K562 (cell line): ENCODE measurements around the gene KRT72. TPM values are rescaled to one million over a fixed set of nuclear protein-coding genes. Genes with fewer than 3 reads are reported as not detected.
A peak's percentile ranks its signal among the peaks of the same experiment; 100 is the strongest.

Experiments
- ARID2 ChIP-seq: fragments of 450-650 bp; IDR thresholded peaks from 2 replicates; pipeline ENCODE4 v1.6.1; 2017; ENCODE audit warnings: antibody characterized with exemption, mild to moderate bottlenecking
- FOS ChIP-seq: IDR thresholded peaks from 3 replicates; pipeline ENCODE4 v1.6.1; 2011; ENCODE audit not compliant: insufficient read length; ENCODE audit errors: extremely low read depth
- HCFC1 ChIP-seq: IDR thresholded peaks from 2 replicates; pipeline ENCODE4 v1.6.1; 2012; ENCODE audit warnings: low read depth, low read length, improper control_type of control experiment
- LCOR ChIP-seq: sonication (generic); formaldehyde crosslinking; IDR thresholded peaks from 2 replicates; pipeline ENCODE4 v1.8.0; 2022; ENCODE audit warnings: mild to moderate bottlenecking, missing genetic modification reagents
- OTX1 ChIP-seq: fragments of 450-650 bp; formaldehyde crosslinking; IDR thresholded peaks from 2 replicates; pipeline ENCODE4 v1.4.0; 2022; ENCODE audit warnings: mild to moderate bottlenecking
- RAD21 ChIP-seq, 2 experiments: fragments of 250-450 bp in 1 of 2; fragments of 450-650 bp in 1 of 2; sonication (Bioruptor Pico) in 1 of 2; formaldehyde crosslinking in 1 of 2; IDR thresholded peaks in 1 of 2; conservative IDR thresholded peaks in 1 of 2; 2 replicates each; pipeline versions ENCODE4 v1.4.0 to v1.8.0; 2020 to 2022; ENCODE audit warnings: mild to moderate bottlenecking in 2 of 2, moderate library complexity in 1 of 2
- SMC3 ChIP-seq: conservative IDR thresholded peaks from 2 replicates; pipeline ENCODE4 v1.6.1; 2011; ENCODE audit warnings: low read depth, low read length, improper control_type of control experiment; ENCODE audit not compliant: insufficient read depth
- STAG1 ChIP-seq: sonication (generic); formaldehyde crosslinking; IDR thresholded peaks from 2 replicates; pipeline ENCODE4 v1.5.0; 2020; ENCODE audit warnings: missing genetic modification reagents, borderline replicate concordance
- XRCC5 ChIP-seq: fragments of 200-400 bp; formaldehyde crosslinking; IDR thresholded peaks from 2 replicates; pipeline ENCODE4 v1.6.1; 2017; ENCODE audit warnings: low read depth, mild to moderate bottlenecking, low read length
- ZFP36 ChIP-seq: fragments of 150-350 bp; IDR thresholded peaks from 2 replicates; pipeline ENCODE4 v1.6.1; 2018; ENCODE audit warnings: low read length, low read depth; ENCODE audit not compliant: partially characterized antibody
- polyA plus RNA-seq, 8 experiments: library from polyadenylated mRNA; depleted of rRNA in 4 of 8; stranded (reverse) in 5 of 8; unstranded in 3 of 8; fragments of >200 nt; fragmentation: Nextera tagmentation in 2 of 8; fragmentation: Illumina TruSeq in 1 of 8; extraction: Ambion mirVana in 2 of 8; extraction: Trizol in 1 of 8; gene quantifications; 2 replicates each; pipeline versions ENCODE4 v1.2.1 to v1.2.3, GENCODE V29; 2011 to 2014; ENCODE audit warnings: inconsistent platforms in 1 of 8, missing spikeins in 1 of 8
- total RNA-seq, 7 experiments: library from RNA; depleted of rRNA in 6 of 7; stranded (reverse); fragments of >200 nt in 6 of 7; fragmentation: Illumina TruSeq in 2 of 7; extraction: Trizol in 2 of 7; gene quantifications; 2 replicates each; pipeline versions ENCODE4 v1.2.1 to v1.2.3, GENCODE V29; 2011 to 2021; ENCODE audit warnings: low replicate concordance in 1 of 7
- TF ChIP-seq, protein P1 (sequence below): fragments of 450-650 bp; IDR thresholded peaks from 2 replicates; pipeline ENCODE4 v1.6.1; 2016; ENCODE audit warnings: mild to moderate bottlenecking, moderate library complexity

KRT72 gene
- total and polyA plus RNA-seq, 9 of the 15 experiments (the other 6 are each of a cell fraction or from before 2014, with no cell fraction given): not detected

DNA sequence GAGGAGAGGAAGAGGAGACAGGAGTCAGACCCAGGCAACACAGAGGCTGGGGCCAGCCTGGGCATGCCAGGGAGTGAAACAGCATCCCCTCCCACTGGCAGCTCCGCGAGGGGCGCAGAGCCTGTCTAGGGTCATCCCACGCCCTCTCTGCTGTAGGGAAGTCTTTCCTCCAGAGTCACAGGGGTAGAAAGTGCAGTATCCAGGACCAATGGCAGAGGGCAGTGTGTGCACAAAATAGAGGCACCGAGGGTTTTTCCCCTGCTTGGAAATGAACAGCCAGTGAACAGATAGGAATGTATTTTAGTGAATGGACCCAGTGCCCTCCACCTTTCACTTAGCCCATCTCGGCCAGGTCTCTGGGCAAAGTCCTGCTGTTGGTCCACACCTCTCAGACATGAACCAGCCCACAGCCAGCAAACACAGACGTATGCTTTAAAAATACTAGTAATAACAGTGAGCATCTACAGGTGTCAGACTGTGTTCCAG, 18.2 kb downstream of the KRT72 start (continued):
- TF ChIP-seq RAD21 (CRISPR knock-in tag; conservative IDR thresholded peaks at IDR 0.05 in 1 of 2, IDR thresholded peaks at IDR 0.05 in 1 of 2) (peak; percentile 95 to 98), XRCC5 (no peak), LCOR (CRISPR knock-in tag) (no peak), OTX1 (no peak), FOS (no peak), SMC3 (peak; percentile 97), ARID2 (peak; percentile 88), STAG1 (CRISPR knock-in tag) (peak; percentile 97), ZFP36 (peak; percentile 32), HCFC1 (no peak)
- TF ChIP-seq, protein P1, sequence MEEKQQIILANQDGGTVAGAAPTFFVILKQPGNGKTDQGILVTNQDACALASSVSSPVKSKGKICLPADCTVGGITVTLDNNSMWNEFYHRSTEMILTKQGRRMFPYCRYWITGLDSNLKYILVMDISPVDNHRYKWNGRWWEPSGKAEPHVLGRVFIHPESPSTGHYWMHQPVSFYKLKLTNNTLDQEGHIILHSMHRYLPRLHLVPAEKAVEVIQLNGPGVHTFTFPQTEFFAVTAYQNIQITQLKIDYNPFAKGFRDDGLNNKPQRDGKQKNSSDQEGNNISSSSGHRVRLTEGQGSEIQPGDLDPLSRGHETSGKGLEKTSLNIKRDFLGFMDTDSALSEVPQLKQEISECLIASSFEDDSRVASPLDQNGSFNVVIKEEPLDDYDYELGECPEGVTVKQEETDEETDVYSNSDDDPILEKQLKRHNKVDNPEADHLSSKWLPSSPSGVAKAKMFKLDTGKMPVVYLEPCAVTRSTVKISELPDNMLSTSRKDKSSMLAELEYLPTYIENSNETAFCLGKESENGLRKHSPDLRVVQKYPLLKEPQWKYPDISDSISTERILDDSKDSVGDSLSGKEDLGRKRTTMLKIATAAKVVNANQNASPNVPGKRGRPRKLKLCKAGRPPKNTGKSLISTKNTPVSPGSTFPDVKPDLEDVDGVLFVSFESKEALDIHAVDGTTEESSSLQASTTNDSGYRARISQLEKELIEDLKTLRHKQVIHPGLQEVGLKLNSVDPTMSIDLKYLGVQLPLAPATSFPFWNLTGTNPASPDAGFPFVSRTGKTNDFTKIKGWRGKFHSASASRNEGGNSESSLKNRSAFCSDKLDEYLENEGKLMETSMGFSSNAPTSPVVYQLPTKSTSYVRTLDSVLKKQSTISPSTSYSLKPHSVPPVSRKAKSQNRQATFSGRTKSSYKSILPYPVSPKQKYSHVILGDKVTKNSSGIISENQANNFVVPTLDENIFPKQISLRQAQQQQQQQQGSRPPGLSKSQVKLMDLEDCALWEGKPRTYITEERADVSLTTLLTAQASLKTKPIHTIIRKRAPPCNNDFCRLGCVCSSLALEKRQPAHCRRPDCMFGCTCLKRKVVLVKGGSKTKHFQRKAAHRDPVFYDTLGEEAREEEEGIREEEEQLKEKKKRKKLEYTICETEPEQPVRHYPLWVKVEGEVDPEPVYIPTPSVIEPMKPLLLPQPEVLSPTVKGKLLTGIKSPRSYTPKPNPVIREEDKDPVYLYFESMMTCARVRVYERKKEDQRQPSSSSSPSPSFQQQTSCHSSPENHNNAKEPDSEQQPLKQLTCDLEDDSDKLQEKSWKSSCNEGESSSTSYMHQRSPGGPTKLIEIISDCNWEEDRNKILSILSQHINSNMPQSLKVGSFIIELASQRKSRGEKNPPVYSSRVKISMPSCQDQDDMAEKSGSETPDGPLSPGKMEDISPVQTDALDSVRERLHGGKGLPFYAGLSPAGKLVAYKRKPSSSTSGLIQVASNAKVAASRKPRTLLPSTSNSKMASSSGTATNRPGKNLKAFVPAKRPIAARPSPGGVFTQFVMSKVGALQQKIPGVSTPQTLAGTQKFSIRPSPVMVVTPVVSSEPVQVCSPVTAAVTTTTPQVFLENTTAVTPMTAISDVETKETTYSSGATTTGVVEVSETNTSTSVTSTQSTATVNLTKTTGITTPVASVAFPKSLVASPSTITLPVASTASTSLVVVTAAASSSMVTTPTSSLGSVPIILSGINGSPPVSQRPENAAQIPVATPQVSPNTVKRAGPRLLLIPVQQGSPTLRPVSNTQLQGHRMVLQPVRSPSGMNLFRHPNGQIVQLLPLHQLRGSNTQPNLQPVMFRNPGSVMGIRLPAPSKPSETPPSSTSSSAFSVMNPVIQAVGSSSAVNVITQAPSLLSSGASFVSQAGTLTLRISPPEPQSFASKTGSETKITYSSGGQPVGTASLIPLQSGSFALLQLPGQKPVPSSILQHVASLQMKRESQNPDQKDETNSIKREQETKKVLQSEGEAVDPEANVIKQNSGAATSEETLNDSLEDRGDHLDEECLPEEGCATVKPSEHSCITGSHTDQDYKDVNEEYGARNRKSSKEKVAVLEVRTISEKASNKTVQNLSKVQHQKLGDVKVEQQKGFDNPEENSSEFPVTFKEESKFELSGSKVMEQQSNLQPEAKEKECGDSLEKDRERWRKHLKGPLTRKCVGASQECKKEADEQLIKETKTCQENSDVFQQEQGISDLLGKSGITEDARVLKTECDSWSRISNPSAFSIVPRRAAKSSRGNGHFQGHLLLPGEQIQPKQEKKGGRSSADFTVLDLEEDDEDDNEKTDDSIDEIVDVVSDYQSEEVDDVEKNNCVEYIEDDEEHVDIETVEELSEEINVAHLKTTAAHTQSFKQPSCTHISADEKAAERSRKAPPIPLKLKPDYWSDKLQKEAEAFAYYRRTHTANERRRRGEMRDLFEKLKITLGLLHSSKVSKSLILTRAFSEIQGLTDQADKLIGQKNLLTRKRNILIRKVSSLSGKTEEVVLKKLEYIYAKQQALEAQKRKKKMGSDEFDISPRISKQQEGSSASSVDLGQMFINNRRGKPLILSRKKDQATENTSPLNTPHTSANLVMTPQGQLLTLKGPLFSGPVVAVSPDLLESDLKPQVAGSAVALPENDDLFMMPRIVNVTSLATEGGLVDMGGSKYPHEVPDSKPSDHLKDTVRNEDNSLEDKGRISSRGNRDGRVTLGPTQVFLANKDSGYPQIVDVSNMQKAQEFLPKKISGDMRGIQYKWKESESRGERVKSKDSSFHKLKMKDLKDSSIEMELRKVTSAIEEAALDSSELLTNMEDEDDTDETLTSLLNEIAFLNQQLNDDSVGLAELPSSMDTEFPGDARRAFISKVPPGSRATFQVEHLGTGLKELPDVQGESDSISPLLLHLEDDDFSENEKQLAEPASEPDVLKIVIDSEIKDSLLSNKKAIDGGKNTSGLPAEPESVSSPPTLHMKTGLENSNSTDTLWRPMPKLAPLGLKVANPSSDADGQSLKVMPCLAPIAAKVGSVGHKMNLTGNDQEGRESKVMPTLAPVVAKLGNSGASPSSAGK: no peak
- TF ChIP-seq, all 486 proteins: peak for 11
